ENCODE measurements around the gene ZNF426. TPM values are rescaled to one million over a fixed set of nuclear protein-coding genes. Genes with fewer than 3 reads are reported as not detected.

The ZNF426 gene
- total RNA-seq, 2 donors from 2014 or later = 3.6 to 4.2 TPM

DNA sequence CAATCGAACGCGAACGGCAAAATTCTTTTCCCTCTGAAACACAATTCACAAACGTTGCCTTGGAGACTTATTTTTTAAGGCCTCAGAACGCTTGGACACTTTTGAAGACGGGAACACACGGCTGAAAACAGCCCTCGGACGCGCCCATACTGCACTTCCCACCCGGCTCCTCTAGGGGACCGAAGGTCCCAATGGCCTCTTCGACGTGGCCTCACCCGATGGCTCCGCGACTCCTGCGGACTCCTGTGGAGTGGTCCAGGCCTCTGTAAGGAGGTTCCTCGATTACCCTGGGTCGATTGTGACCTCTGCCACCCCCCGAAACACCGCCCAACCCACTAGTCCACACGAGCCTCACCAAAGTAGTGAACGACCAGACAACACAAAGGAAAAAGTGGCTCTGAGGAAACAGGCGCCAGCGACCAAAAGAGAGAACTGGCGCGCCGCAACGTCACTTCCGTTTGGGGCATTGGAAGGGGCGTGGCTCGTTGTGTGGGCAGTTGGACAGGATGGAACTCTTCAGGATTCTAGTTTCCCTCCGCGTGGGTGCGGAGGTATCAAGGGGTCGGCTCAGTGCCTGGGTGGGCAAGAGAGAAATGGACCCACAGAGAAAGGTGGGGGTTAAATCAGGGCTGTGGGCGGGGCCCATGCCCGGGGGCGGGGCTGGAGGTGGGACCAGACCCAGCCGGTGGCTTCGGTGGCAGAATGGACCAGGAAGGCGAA, 40.1 kb downstream of the ZNF426 start, which contains the start of gene ZNF560:
ZNF560 (minus strand) TSS at position 434 of the 720 bp plus-strand sequence. CDS start 23,303 bp downstream, outside the sequence.
- H3K4me3 ChIP-seq = no peak within 1 kb of the TSS
- DNase-seq (no peak), ATAC-seq (no peak)
- H3K9me3 ChIP-seq = peaks cover 0 to 39% (median 0%) of the 10 kb centered on the region in 3 donors
- 2 to 3% methylated on average over 27 to 44 of the region's 44 CpGs for WGBS, 2 donors
- H3K36me3 ChIP-seq (replicated peaks in 1 of 2; ENCODE audit: insufficient read depth in 1 of 2, low read depth in 2 of 2) = no peaks in the 10 kb centered on the region
- no peaks in the 10 kb centered on the region for H3K27me3 ChIP-seq
- H3K27ac ChIP-seq = no peak within 1 kb of the TSS
- intact Hi-C loops (cut with DNase I) = no loop called here
- no peaks in the 10 kb centered on the region for H3K4me1 ChIP-seq
- no peak for TF ChIP-seq POLR2A (IDR thresholded peaks at IDR 0.05)
- TF ChIP-seq, protein P1, sequence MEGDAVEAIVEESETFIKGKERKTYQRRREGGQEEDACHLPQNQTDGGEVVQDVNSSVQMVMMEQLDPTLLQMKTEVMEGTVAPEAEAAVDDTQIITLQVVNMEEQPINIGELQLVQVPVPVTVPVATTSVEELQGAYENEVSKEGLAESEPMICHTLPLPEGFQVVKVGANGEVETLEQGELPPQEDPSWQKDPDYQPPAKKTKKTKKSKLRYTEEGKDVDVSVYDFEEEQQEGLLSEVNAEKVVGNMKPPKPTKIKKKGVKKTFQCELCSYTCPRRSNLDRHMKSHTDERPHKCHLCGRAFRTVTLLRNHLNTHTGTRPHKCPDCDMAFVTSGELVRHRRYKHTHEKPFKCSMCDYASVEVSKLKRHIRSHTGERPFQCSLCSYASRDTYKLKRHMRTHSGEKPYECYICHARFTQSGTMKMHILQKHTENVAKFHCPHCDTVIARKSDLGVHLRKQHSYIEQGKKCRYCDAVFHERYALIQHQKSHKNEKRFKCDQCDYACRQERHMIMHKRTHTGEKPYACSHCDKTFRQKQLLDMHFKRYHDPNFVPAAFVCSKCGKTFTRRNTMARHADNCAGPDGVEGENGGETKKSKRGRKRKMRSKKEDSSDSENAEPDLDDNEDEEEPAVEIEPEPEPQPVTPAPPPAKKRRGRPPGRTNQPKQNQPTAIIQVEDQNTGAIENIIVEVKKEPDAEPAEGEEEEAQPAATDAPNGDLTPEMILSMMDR (IDR thresholded peaks at IDR 0.05) = no peak

DNA sequence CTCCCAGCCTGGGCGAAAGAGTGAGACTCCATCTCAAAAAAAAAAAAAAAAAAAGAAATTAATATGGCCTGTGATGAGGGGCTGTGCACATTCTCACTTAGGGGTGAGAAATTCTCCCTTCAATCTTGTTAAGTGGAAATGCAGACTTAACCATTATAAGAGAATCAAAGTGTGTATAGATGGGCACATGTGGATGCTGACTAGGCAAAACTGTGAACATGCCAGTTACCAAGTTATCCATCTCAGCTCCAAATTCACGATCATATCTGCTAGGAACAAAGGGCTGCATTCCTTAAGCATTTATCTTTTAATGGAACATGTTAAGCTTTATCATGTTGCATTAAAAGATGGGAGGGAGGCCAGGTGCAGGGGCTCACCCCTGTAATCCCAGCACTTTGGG, 44.3 kb downstream of the ZNF426 start:
- DNase-seq = no peak
- H3K9me3 ChIP-seq = peaks cover 0 to 20% (median 0%) of the 10 kb centered on the region in 3 donors
- H3K4me1 ChIP-seq = no peaks in the 10 kb centered on the region
- no peak for ATAC-seq
- no peaks in the 10 kb centered on the region for H3K27me3 ChIP-seq
- no peak overlapping the region for H3K4me3 ChIP-seq
- intact Hi-C loops (cut with DNase I) = no loop called here
- no peaks in the 10 kb centered on the region for H3K36me3 ChIP-seq (replicated peaks in 1 of 2; ENCODE audit: insufficient read depth in 1 of 2, low read depth in 2 of 2)
- 50 to 67% methylated on average over 2 of the region's 2 CpGs for WGBS, 2 donors
- TF ChIP-seq, protein P1 (IDR thresholded peaks at IDR 0.05) = no peak
- TF ChIP-seq POLR2A (IDR thresholded peaks at IDR 0.05) = no peak
- no peak overlapping the region for H3K27ac ChIP-seq

GRCh38 chr19:9487016-9487415, 51.4 kb downstream of the ZNF426 start:
- Histone ChIP-seq H3K9me3 (peaks cover 0 to 32% (median 0%) of the 10 kb centered on the region in 3 donors), H3K27me3 (no peaks in the 10 kb centered on the region), H3K4me3 (no peak overlapping the region), H3K36me3 (replicated peaks in 1 of 2; ENCODE audit: insufficient read depth in 1 of 2, low read depth in 2 of 2) (no peaks in the 10 kb centered on the region), H3K27ac (no peak overlapping the region), H3K4me1 (no peaks in the 10 kb centered on the region)
- DNase-seq (no peak), ATAC-seq (no peak)
- intact Hi-C loops (cut with DNase I) = no loop called here
- WGBS, 2 donors = 61 to 63% methylated on average over 2 of the region's 2 CpGs
- TF ChIP-seq POLR2A (IDR thresholded peaks at IDR 0.05) = no peak
- TF ChIP-seq, protein P1 (IDR thresholded peaks at IDR 0.05) = no peak

- intact Hi-C loops (cut with DNase I) = no loop called here
- Histone ChIP-seq H3K9me3 (peaks cover 0 to 32% (median 0%) of the 10 kb centered on the region in 3 donors), H3K27me3 (no peaks in the 10 kb centered on the region), H3K4me1 (no peaks in the 10 kb centered on the region), H3K36me3 (replicated peaks in 1 of 2; ENCODE audit: insufficient read depth in 1 of 2, low read depth in 2 of 2) (no peaks in the 10 kb centered on the region), H3K27ac (no peak overlapping the region), H3K4me3 (no peak overlapping the region)
- TF ChIP-seq POLR2A (IDR thresholded peaks at IDR 0.05) = no peak
- TF ChIP-seq, protein P1 (IDR thresholded peaks at IDR 0.05) = no peak
- ATAC-seq (no peak), DNase-seq (no peak)
- 60 to 81% methylated on average over 2 of the region's 2 CpGs for WGBS, 2 donors
Measured at GRCh38 chr19:9485140-9485539, 53.3 kb downstream of the ZNF426 start.

- Histone ChIP-seq H3K36me3 (replicated peaks in 1 of 2; ENCODE audit: insufficient read depth in 1 of 2, low read depth in 2 of 2) (no peaks in the 10 kb centered on the region), H3K9me3 (peaks cover 0 to 7% (median 0%) of the 10 kb centered on the region in 3 donors), H3K27ac (no peak overlapping the region), H3K4me3 (no peak overlapping the region), H3K4me1 (no peaks in the 10 kb centered on the region), H3K27me3 (no peaks in the 10 kb centered on the region)
- DNase-seq = no peak
- no peak for TF ChIP-seq POLR2A (IDR thresholded peaks at IDR 0.05)
- TF ChIP-seq, protein P1 (IDR thresholded peaks at IDR 0.05) = no peak
- no peak for ATAC-seq
- intact Hi-C loops (cut with DNase I) = loop anchor here (10.0 kb wide), 1 partner anchor 200 kb away; no protein-coding TSS in a partner anchor
Measured at GRCh38 chr19:9474975-9475374, 63.5 kb downstream of the ZNF426 start.

Data from body of pancreas (tissue), 4 donors.